Measurements from ENCODE around the gene FOXJ3. TPM values are rescaled to one million over a fixed set of nuclear protein-coding genes. Genes with fewer than 3 reads are reported as not detected.

The FOXJ3 gene
- total and polyA plus RNA-seq, 2 of the 13 experiments (the other 11 are each of a cell fraction or from before 2014, with no cell fraction given), result 16.6 to 48.5 TPM

GRCh38 chr1:42380586-42381279, 45.7 kb upstream of the FOXJ3 start, which contains the start of gene RIMKLA (continued):
- TF ChIP-seq KMT2A (CRISPR knock-in tag; IDR thresholded peaks at IDR 0.05) (peak; percentile 72), KAT8 (CRISPR knock-in tag; IDR thresholded peaks at IDR 0.05) (no peak), NR2C2 (CRISPR knock-in tag; IDR thresholded peaks at IDR 0.05; ENCODE audit: borderline replicate concordance) (no peak), ZNF33B (CRISPR knock-in tag; IDR thresholded peaks at IDR 0.05) (no peak), HDAC2 (CRISPR knock-in tag; IDR thresholded peaks at IDR 0.05) (0 out of 2 replicates have a peak, but pooled peaks have one; percentile 28), E2F2 (CRISPR knock-in tag; IDR thresholded peaks at IDR 0.05; ENCODE audit: borderline replicate concordance) (no peak), KDM2A (CRISPR knock-in tag; IDR thresholded peaks at IDR 0.05; ENCODE audit: borderline replicate concordance, low read depth) (peak; percentile 36; the same call in 1 of the 2 replicates), DNMT1 (CRISPR knock-in tag; IDR thresholded peaks at IDR 0.05) (peak; percentile 34; the same call in 1 of the 2 replicates), FOXO1 (CRISPR knock-in tag; IDR thresholded peaks at IDR 0.05) (no peak; the same call in 1 of the 2 replicates), MAX (IDR thresholded peaks at IDR 0.05) (peak; percentile 77), FOXK2 (IDR thresholded peaks at IDR 0.05) (no peak), BRD4 (CRISPR knock-in tag; IDR thresholded peaks at IDR 0.05) (peak; percentile 58; the same call in 1 of the 2 replicates), ZNF546 (CRISPR knock-in tag; conservative IDR thresholded peaks at IDR 0.05) (peak; percentile 51; the same call in 1 of the 2 replicates), DMAP1 (CRISPR knock-in tag; IDR thresholded peaks at IDR 0.05) (0 out of 2 replicates have a peak, but pooled peaks have one; percentile 33), SALL1 (CRISPR knock-in tag; IDR thresholded peaks at IDR 0.05) (peak; percentile 41; the same call in 1 of the 2 replicates), SNAPC5 (CRISPR knock-in tag; IDR thresholded peaks at IDR 0.05; ENCODE audit: borderline replicate concordance) (no peak), ZBTB1 (CRISPR knock-in tag; IDR thresholded peaks at IDR 0.05; ENCODE audit: borderline replicate concordance) (no peak), ZNF746 (CRISPR knock-in tag; IDR thresholded peaks at IDR 0.05) (no peak), ZNF432 (CRISPR knock-in tag; IDR thresholded peaks at IDR 0.05; ENCODE audit: borderline replicate concordance) (no peak), SRSF1 (optimal IDR thresholded peaks at IDR 0.05; ENCODE audit: low read depth, low read length) (no peak), ARNT2 (CRISPR knock-in tag; IDR thresholded peaks at IDR 0.05; ENCODE audit: low read depth) (peak; percentile 50; the same call in 1 of the 2 replicates), FOXK1 (CRISPR knock-in tag; IDR thresholded peaks at IDR 0.05; ENCODE audit: borderline replicate concordance, low read depth) (no peak), MYPOP (CRISPR knock-in tag; IDR thresholded peaks at IDR 0.05) (peak; percentile 80), TBP (CRISPR knock-in tag; IDR thresholded peaks at IDR 0.05) (no peak), RXRA (CRISPR knock-in tag; IDR thresholded peaks at IDR 0.05) (0 out of 2 replicates have a peak, but pooled peaks have one; percentile 25), PCBP1 (IDR thresholded peaks at IDR 0.05; ENCODE audit: borderline replicate concordance, low read depth, low read length) (no peak), ZNF691 (CRISPR knock-in tag; IDR thresholded peaks at IDR 0.05; ENCODE audit: borderline replicate concordance, low read depth) (no peak), IRX3 (CRISPR knock-in tag; IDR thresholded peaks at IDR 0.05; ENCODE audit: borderline replicate concordance, low read depth) (peak; percentile 31; the same call in 1 of the 2 replicates)
